PC-9 (cell line): ENCODE measurements around the gene OR52J3. TPM values are rescaled to one million over a fixed set of nuclear protein-coding genes. Genes with fewer than 3 reads are reported as not detected.

ENCODE experiments used
- BruUV-seq: library from RNA; stranded (reverse); fragments of 400-500 nt; replicated peaks from 2 replicates; lab custom pipeline; 2021; lab: Mats Ljungman, UMichigan
- CTCF ChIA-PET: fragments of 300-600 bp; sonication (Branson Sonifier 250); formaldehyde crosslinking; loops from one replicate; lab custom pipeline; 2022; ENCODE audit warnings: antibody characterized with exemption; lab: Charles Lee
- POLR2A ChIA-PET: fragments of 300-600 bp; sonication (Branson Sonifier 250); formaldehyde crosslinking; loops from one replicate; lab custom pipeline; 2022; ENCODE audit warnings: antibody characterized with exemption; ENCODE audit not compliant: unreplicated experiment; lab: Charles Lee
- DNase-seq, 2 experiments: peaks; one replicate each; pipeline versions ENCODE4 v3.0.0 to v3.0.0-alpha.2; 2015 to 2022; ENCODE audit warnings: mixed read lengths in 1 of 2
- H2AFZ ChIP-seq: fragments of 200-600 bp; sonication (generic); 2 replicates; pipeline ENCODE4 v1.8.1; 2017; ENCODE audit warnings: antibody characterized with exemption
- H3F3A ChIP-seq: fragments of 200-600 bp; sonication (generic); 2 replicates; pipeline ENCODE4 v1.8.1; 2017; ENCODE audit warnings: antibody characterized with exemption, mild to moderate bottlenecking, low read depth; ENCODE audit not compliant: insufficient read depth
- H3K27ac ChIP-seq: fragments of 200-600 bp; sonication (generic); 2 replicates; pipeline ENCODE4 v1.6.1; 2016; ENCODE audit warnings: mixed run types
- H3K27me3 ChIP-seq: fragments of 200-600 bp; sonication (generic); 2 replicates; pipeline ENCODE4 v1.6.1; 2016; ENCODE audit warnings: low read depth, mixed run types; ENCODE audit not compliant: insufficient read depth
- H3K36me3 ChIP-seq: fragments of 200-600 bp; sonication (generic); 2 replicates; pipeline ENCODE4 v1.6.1; 2016; ENCODE audit warnings: low read depth, mixed run types
- H3K4me1 ChIP-seq: fragments of 200-600 bp; sonication (generic); replicated peaks from 2 replicates; pipeline ENCODE4 v1.6.1; 2016; ENCODE audit warnings: mixed run types; ENCODE audit not compliant: insufficient read depth
- H3K4me2 ChIP-seq: fragments of 200-600 bp; sonication (generic); 2 replicates; pipeline ENCODE4 v1.6.1; 2017; ENCODE audit warnings: mixed run types
- H3K4me3 ChIP-seq: fragments of 200-600 bp; sonication (generic); 2 replicates; pipeline ENCODE4 v1.6.1; 2016; ENCODE audit warnings: mixed run types
- H3K79me2 ChIP-seq: fragments of 200-600 bp; sonication (generic); 2 replicates; pipeline ENCODE4 v1.6.1; 2017; ENCODE audit warnings: low read depth, mixed run types
- H3K9me2 ChIP-seq: fragments of 200-600 bp; sonication (generic); 2 replicates; pipeline ENCODE4 v1.8.1; 2017; ENCODE audit warnings: mild to moderate bottlenecking; ENCODE audit not compliant: insufficient read depth
- H3K9me3 ChIP-seq: fragments of 200-600 bp; sonication (generic); 2 replicates; pipeline ENCODE4 v1.8.1; 2016; ENCODE audit warnings: low read depth; ENCODE audit not compliant: insufficient read depth
- H4K20me1 ChIP-seq: fragments of 200-600 bp; sonication (generic); 2 replicates; pipeline ENCODE4 v1.8.1; 2017; ENCODE audit not compliant: insufficient read depth
- CTCF ChIP-seq: fragments of 200-600 bp; sonication (generic); conservative IDR thresholded peaks from 2 replicates; pipeline ENCODE4 v1.6.1; 2017; ENCODE audit warnings: mixed run types, antibody characterized with exemption, mild to moderate bottlenecking, moderate library complexity
- EZH2 ChIP-seq: fragments of 200-600 bp; sonication (generic); IDR thresholded peaks from 2 replicates; pipeline ENCODE4 v1.8.0; 2017; ENCODE audit warnings: antibody characterized with exemption, low read depth
- intact Hi-C: fragments of 100-400 bp; cut with micrococcal nuclease; formaldehyde crosslinking; loops from one replicate; pipeline ENCODE4 v1.10.0; 2022; ENCODE audit not compliant: unreplicated experiment
- total RNA-seq: library from RNA; stranded (reverse); gene quantifications from 2 replicates; pipeline ENCODE4 v1.2.3, GENCODE V29; 2021

OR52J3 gene
- total RNA-seq, 1 experiment from 2014 or later: not detected

- H3K4me1 ChIP-seq: no peaks in the 10 kb centered on the region
- no peaks in the 10 kb centered on the region for H3K36me3 ChIP-seq
- DNase-seq: no peak
- TF ChIP-seq EZH2 (no peak), CTCF (no peak)
- H3K27me3 ChIP-seq: no peaks in the 10 kb centered on the region
- CTCF ChIA-PET: no interaction called here
- H3K79me2 ChIP-seq: no peaks in the 10 kb centered on the region
- no peak overlapping the region for H3K27ac ChIP-seq
- H3K4me3 ChIP-seq: no peak overlapping the region
- POLR2A ChIA-PET: no interaction called here
- no peaks in the 10 kb centered on the region for H3K9me3 ChIP-seq
- intact Hi-C loops: no loop called here
- H3F3A ChIP-seq: no peaks in the 10 kb centered on the region
- H4K20me1 ChIP-seq: no peaks in the 10 kb centered on the region
- BruUV-seq: no TSS peak
- H2AFZ ChIP-seq: no peak overlapping the region
- no peak overlapping the region for H3K4me2 ChIP-seq
- no peaks in the 10 kb centered on the region for H3K9me2 ChIP-seq
These were observed 9.7 kb upstream of the OR52J3 start for GRCh38 chr11:5036669-5037068.

GRCh38 chr11:5037926-5038325, 8.4 kb upstream of the OR52J3 start:
- intact Hi-C loops: no loop called here
- H3K27me3 ChIP-seq: no peaks in the 10 kb centered on the region

GRCh38 chr11:5038341-5038740, 8.0 kb upstream of the OR52J3 start:
- Histone ChIP-seq H3K4me2 (no peak overlapping the region), H3K27me3 (no peaks in the 10 kb centered on the region), H3K36me3 (no peaks in the 10 kb centered on the region), H3K9me3 (no peaks in the 10 kb centered on the region), H4K20me1 (no peaks in the 10 kb centered on the region), H3F3A (no peaks in the 10 kb centered on the region), H3K27ac (no peak overlapping the region), H3K4me1 (no peaks in the 10 kb centered on the region), H2AFZ (no peak overlapping the region), H3K9me2 (no peaks in the 10 kb centered on the region), H3K79me2 (no peaks in the 10 kb centered on the region), H3K4me3 (no peak overlapping the region)
- intact Hi-C loops: no loop called here
- ChIA-PET CTCF (no interaction called here), POLR2A (no interaction called here)
- BruUV-seq: no TSS peak
- DNase-seq: no peak
- TF ChIP-seq EZH2 (no peak), CTCF (no peak)

More at GRCh38 chr11:5037926-5038325, 8.4 kb upstream of the OR52J3 start:
- Histone ChIP-seq H3K9me2 (no peaks in the 10 kb centered on the region), H3K4me3 (no peak overlapping the region), H2AFZ (no peak overlapping the region), H3F3A (no peaks in the 10 kb centered on the region), H3K27ac (no peak overlapping the region), H3K79me2 (no peaks in the 10 kb centered on the region), H4K20me1 (no peaks in the 10 kb centered on the region), H3K36me3 (no peaks in the 10 kb centered on the region), H3K4me2 (no peak overlapping the region), H3K9me3 (no peaks in the 10 kb centered on the region), H3K4me1 (no peaks in the 10 kb centered on the region)
- TF ChIP-seq EZH2: no peak
- no peak for TF ChIP-seq CTCF
- ChIA-PET CTCF (no interaction called here), POLR2A (no interaction called here)
- no TSS peak for BruUV-seq
- no peak for DNase-seq
